HG03045 (cell line): ENCODE data around the gene RALGPS2.

Experiments
- ATAC-seq: cut with Tn5 transposase; IDR thresholded peaks from one replicate; pipeline ENCODE4 v1.9.1; 2021; ENCODE audit warnings: mild to moderate bottlenecking, moderate library complexity; ENCODE audit not compliant: unreplicated experiment

Gene RALGPS2

GRCh38 chr1:178862416-178862815, 137.4 kb downstream of the RALGPS2 start:
- no peak for ATAC-seq

GRCh38 chr1:178862864-178863263, 137.8 kb downstream of the RALGPS2 start:
- ATAC-seq, result no peak

- ATAC-seq, result no peak
Observed at GRCh38 chr1:178864326-178864725, 139.3 kb downstream of the RALGPS2 start.

GRCh38 chr1:178867670-178868069, 142.6 kb downstream of the RALGPS2 start:
- ATAC-seq, result no peak

GRCh38 chr1:178868706-178869105, 143.7 kb downstream of the RALGPS2 start:
- ATAC-seq, result no peak

- ATAC-seq, result no peak
Observed at GRCh38 chr1:178869119-178869697, 144.2 kb downstream of the RALGPS2 start.

- no peak for ATAC-seq
Observed at GRCh38 chr1:178870221-178870620, 145.2 kb downstream of the RALGPS2 start.

- no peak for ATAC-seq
Observed at GRCh38 chr1:178870944-178871343, 145.9 kb downstream of the RALGPS2 start, which contains the start of gene ANGPTL1. Gene ANGPTL1, minus strand, starts transcription at chr1:178871077. Its CDS starts 5,301 bp downstream, at chr1:178865776.

GRCh38 chr1:178871551-178872320, 146.7 kb downstream of the RALGPS2 start:
- ATAC-seq, result no peak

GRCh38 chr1:178874966-178875365, 149.9 kb downstream of the RALGPS2 start:
- no peak for ATAC-seq

GRCh38 chr1:178875936-178876335, 150.9 kb downstream of the RALGPS2 start:
- no peak for ATAC-seq

GRCh38 chr1:178877896-178878295, 152.9 kb downstream of the RALGPS2 start:
- ATAC-seq, result no peak

- ATAC-seq, result no peak
Observed at GRCh38 chr1:178881950-178882349, 156.9 kb downstream of the RALGPS2 start.

GRCh38 chr1:178885869-178886268, 160.8 kb downstream of the RALGPS2 start:
- no peak for ATAC-seq

GRCh38 chr1:178886551-178886950, 161.5 kb downstream of the RALGPS2 start:
- no peak for ATAC-seq

GRCh38 chr1:178895928-178896327, 170.9 kb downstream of the RALGPS2 start:
- ATAC-seq, result no peak

GRCh38 chr1:178898401-178898800, 173.4 kb downstream of the RALGPS2 start:
- no peak for ATAC-seq

- ATAC-seq, result no peak
Observed at GRCh38 chr1:178899402-178899801, 174.4 kb downstream of the RALGPS2 start.

GRCh38 chr1:178901482-178902125, 176.6 kb downstream of the RALGPS2 start:
- no peak for ATAC-seq

GRCh38 chr1:178908358-178908757, 183.3 kb downstream of the RALGPS2 start:
- no peak for ATAC-seq

GRCh38 chr1:178910023-178910422, 185.0 kb downstream of the RALGPS2 start:
- ATAC-seq, result no peak

GRCh38 chr1:178912597-178912996, 187.6 kb downstream of the RALGPS2 start:
- no peak for ATAC-seq
